SU-DHL-6 (cell line): ENCODE results near the gene FN3KRP.

Experiments used
- EZH2phosphoT487 ChIP-seq: fragments of 200-600 bp; sonication (generic), shearing (Covaris generic); conservative IDR thresholded peaks from 2 replicates; pipeline ENCODE4 v1.6.1; 2018; ENCODE audit warnings: mild to moderate bottlenecking, antibody characterized with exemption, low read length, moderate library complexity, mixed read lengths
- TF ChIP-seq, protein P1 (sequence below): fragments of 200-600 bp; sonication (generic); IDR thresholded peaks from one replicate; pipeline ENCODE4 v1.5.1; 2017; ENCODE audit warnings: antibody characterized with exemption, mild to moderate bottlenecking, low read length, moderate library complexity; ENCODE audit not compliant: insufficient read depth, poor library complexity, severe bottlenecking

DNA sequence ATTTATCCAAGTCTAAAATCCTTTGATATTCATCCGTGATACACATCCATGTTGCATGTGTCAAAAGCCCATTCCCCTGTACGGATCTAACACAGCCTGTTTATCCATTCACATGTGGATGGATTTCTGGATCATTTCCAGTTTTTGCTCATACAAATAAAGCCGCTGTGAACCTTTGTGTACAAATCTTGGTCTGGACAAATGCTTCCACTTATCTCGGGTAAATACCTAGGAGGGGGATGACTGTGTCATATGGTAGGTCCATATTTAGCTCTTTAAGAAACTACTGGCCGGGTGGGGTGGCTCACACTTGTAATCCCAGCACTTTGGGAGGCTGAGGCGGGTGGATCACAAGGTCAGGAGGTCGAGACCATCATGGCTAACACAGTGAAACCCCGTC lies 29.0 kb downstream of the FN3KRP start:
- TF ChIP-seq, protein P1, sequence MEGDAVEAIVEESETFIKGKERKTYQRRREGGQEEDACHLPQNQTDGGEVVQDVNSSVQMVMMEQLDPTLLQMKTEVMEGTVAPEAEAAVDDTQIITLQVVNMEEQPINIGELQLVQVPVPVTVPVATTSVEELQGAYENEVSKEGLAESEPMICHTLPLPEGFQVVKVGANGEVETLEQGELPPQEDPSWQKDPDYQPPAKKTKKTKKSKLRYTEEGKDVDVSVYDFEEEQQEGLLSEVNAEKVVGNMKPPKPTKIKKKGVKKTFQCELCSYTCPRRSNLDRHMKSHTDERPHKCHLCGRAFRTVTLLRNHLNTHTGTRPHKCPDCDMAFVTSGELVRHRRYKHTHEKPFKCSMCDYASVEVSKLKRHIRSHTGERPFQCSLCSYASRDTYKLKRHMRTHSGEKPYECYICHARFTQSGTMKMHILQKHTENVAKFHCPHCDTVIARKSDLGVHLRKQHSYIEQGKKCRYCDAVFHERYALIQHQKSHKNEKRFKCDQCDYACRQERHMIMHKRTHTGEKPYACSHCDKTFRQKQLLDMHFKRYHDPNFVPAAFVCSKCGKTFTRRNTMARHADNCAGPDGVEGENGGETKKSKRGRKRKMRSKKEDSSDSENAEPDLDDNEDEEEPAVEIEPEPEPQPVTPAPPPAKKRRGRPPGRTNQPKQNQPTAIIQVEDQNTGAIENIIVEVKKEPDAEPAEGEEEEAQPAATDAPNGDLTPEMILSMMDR = no peak
- no peak for TF ChIP-seq EZH2phosphoT487
